ENCODE measurements around the gene RBM47. TPM values are rescaled to one million over a fixed set of nuclear protein-coding genes. Genes with fewer than 3 reads are reported as not detected.
"Not testable (repeated sequence)": the region's sequence is repeated elsewhere in the genome, so short reads cannot be mapped to it uniquely, and the experiment has no call there.

The RBM47 gene
- polyA plus RNA-seq, 6 donors from 2014 or later: 1.3 to 1.9 (median 1.4) TPM; not detected in 1

- H3K27ac Mint-ChIP-seq: peak overlapping the region in 2 of 6 donors; percentile 56 to 74
- ATAC-seq (ENCODE audit: low read depth in 2 of 2): no peak
- H3K4me3 Mint-ChIP-seq: peak overlapping the region in 1 of 8 donors; percentile 21
- no peaks in the 10 kb centered on the region for H3K36me3 Mint-ChIP-seq
- DNase-seq: no peak
- H3K4me1 Mint-ChIP-seq: no peaks in the 10 kb centered on the region
- no peaks in the 10 kb centered on the region for H3K9me3 Mint-ChIP-seq
- no peaks in the 10 kb centered on the region for H3K27me3 Mint-ChIP-seq
Measured at GRCh38 chr4:40399578-40399977, 230.1 kb downstream of the RBM47 start.

- Mint-ChIP-seq H3K27me3 (no peaks in the 10 kb centered on the region), H3K36me3 (no peaks in the 10 kb centered on the region), H3K4me1 (peaks cover 0 to 4% (median 0%) of the 10 kb centered on the region in 3 donors), H3K27ac (no peak overlapping the region), H3K9me3 (no peaks in the 10 kb centered on the region), H3K4me3 (no peak overlapping the region)
- ATAC-seq (ENCODE audit: low read depth in 2 of 2) (no peak), DNase-seq (no peak)
Measured at GRCh38 chr4:40395908-40396793, 233.5 kb downstream of the RBM47 start.

- DNase-seq (no peak), ATAC-seq (ENCODE audit: low read depth in 2 of 2) (no peak)
- Mint-ChIP-seq H3K27ac (no peak overlapping the region), H3K4me3 (no peak overlapping the region), H3K4me1 (peaks cover 0 to 4% (median 0%) of the 10 kb centered on the region in 3 donors), H3K27me3 (no peaks in the 10 kb centered on the region), H3K36me3 (no peaks in the 10 kb centered on the region), H3K9me3 (no peaks in the 10 kb centered on the region)
Measured at GRCh38 chr4:40395166-40395900, 234.3 kb downstream of the RBM47 start.

GRCh38 chr4:40394236-40394635, 235.4 kb downstream of the RBM47 start:
- ATAC-seq (ENCODE audit: low read depth in 2 of 2): no peak
- Mint-ChIP-seq H3K27me3 (no peaks in the 10 kb centered on the region), H3K36me3 (no peaks in the 10 kb centered on the region), H3K9me3 (no peaks in the 10 kb centered on the region), H3K4me3 (no peak overlapping the region), H3K27ac (no peak overlapping the region), H3K4me1 (peaks cover 0 to 4% (median 0%) of the 10 kb centered on the region in 3 donors)
- no peak for DNase-seq

DNA sequence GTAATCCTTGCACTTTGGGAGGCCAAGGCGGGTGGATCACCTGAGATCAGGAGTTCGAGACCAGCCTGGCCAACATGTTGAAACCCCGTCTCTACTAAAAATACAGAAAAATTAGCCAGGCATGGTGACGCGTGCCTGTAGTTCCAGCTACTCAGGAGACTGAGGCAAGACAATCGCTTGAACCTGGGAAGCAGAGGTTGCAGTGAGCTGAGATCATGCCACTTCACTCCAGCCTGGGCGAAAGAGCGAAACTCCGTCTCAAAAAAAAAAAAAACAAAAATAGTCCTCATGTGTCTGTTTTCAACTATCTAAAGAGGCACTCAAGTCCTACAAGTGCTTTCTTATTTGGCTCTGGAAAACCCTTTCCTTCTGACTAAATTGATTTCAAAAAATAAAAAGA, 237.4 kb downstream of the RBM47 start:
- H3K4me1 Mint-ChIP-seq; ATAC-seq (ENCODE audit: low read depth in 2 of 2); H3K27me3 Mint-ChIP-seq; H3K36me3 Mint-ChIP-seq; H3K4me3 Mint-ChIP-seq; H3K27ac Mint-ChIP-seq; H3K9me3 Mint-ChIP-seq; DNase-seq: not testable (repeated sequence)

GRCh38 chr4:40389986-40390385, 239.7 kb downstream of the RBM47 start:
- no peak for DNase-seq
- Mint-ChIP-seq H3K9me3 (no peaks in the 10 kb centered on the region), H3K36me3 (no peaks in the 10 kb centered on the region), H3K27ac (no peak overlapping the region), H3K4me1 (peaks cover 0 to 4% (median 0%) of the 10 kb centered on the region in 3 donors), H3K27me3 (no peaks in the 10 kb centered on the region), H3K4me3 (no peak overlapping the region)
- no peak for ATAC-seq (ENCODE audit: low read depth in 2 of 2)

GRCh38 chr4:40388239-40388638, 241.4 kb downstream of the RBM47 start:
- H3K9me3 Mint-ChIP-seq: no peaks in the 10 kb centered on the region
- H3K4me1 Mint-ChIP-seq: no peaks in the 10 kb centered on the region
- H3K36me3 Mint-ChIP-seq: no peaks in the 10 kb centered on the region
- H3K27me3 Mint-ChIP-seq: no peaks in the 10 kb centered on the region
- no peak overlapping the region for H3K4me3 Mint-ChIP-seq
- ATAC-seq (ENCODE audit: low read depth in 2 of 2) (no peak), DNase-seq (no peak)
- peak overlapping the region in 1 of 6 donors; percentile 92 for H3K27ac Mint-ChIP-seq

- Mint-ChIP-seq H3K4me1 (no peaks in the 10 kb centered on the region), H3K27ac (peak overlapping the region in 1 of 6 donors; percentile 8), H3K36me3 (no peaks in the 10 kb centered on the region), H3K27me3 (peaks cover 0 to 10% (median 0%) of the 10 kb centered on the region in 3 donors), H3K9me3 (no peaks in the 10 kb centered on the region), H3K4me3 (no peak overlapping the region)
- DNase-seq (no peak), ATAC-seq (ENCODE audit: low read depth in 2 of 2) (no peak)
Measured at GRCh38 chr4:40380647-40381046, 249.0 kb downstream of the RBM47 start.

DNA sequence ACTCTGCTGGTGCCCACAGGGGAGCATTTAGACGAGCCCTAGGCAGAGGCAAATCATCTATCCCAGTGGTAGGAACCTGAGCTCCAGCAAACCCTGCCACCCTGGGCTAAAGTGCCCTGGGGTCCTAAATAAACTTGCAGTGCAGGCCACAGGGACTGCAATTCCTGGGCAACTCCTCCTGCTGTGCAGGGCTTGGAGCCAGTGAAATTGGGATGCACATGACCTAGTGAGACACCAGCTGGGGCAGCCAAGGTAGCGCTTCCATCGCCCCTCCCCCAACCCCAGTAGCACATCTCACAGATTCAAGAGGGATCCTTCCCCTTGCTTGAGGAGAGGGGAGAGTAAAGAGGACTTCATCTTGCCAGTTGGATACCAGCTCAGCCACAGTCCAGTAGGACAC, 250.4 kb downstream of the RBM47 start:
- Mint-ChIP-seq H3K27me3 (peaks cover 0 to 10% (median 0%) of the 10 kb centered on the region in 3 donors), H3K9me3 (no peaks in the 10 kb centered on the region), H3K36me3 (no peaks in the 10 kb centered on the region), H3K4me3 (no peak overlapping the region), H3K4me1 (no peaks in the 10 kb centered on the region), H3K27ac (peak overlapping the region in 1 of 6 donors; percentile 42)
- DNase-seq (no peak), ATAC-seq (ENCODE audit: low read depth in 2 of 2) (no peak)

- no peaks in the 10 kb centered on the region for H3K36me3 Mint-ChIP-seq
- no peaks in the 10 kb centered on the region for H3K4me1 Mint-ChIP-seq
- peaks cover 0 to 10% (median 0%) of the 10 kb centered on the region in 3 donors for H3K27me3 Mint-ChIP-seq
- H3K27ac Mint-ChIP-seq: no peak overlapping the region
- ATAC-seq (ENCODE audit: low read depth in 2 of 2) (no peak), DNase-seq (no peak)
- H3K4me3 Mint-ChIP-seq: no peak overlapping the region
- no peaks in the 10 kb centered on the region for H3K9me3 Mint-ChIP-seq
Measured at GRCh38 chr4:40378619-40379018, 251.0 kb downstream of the RBM47 start.

DNA sequence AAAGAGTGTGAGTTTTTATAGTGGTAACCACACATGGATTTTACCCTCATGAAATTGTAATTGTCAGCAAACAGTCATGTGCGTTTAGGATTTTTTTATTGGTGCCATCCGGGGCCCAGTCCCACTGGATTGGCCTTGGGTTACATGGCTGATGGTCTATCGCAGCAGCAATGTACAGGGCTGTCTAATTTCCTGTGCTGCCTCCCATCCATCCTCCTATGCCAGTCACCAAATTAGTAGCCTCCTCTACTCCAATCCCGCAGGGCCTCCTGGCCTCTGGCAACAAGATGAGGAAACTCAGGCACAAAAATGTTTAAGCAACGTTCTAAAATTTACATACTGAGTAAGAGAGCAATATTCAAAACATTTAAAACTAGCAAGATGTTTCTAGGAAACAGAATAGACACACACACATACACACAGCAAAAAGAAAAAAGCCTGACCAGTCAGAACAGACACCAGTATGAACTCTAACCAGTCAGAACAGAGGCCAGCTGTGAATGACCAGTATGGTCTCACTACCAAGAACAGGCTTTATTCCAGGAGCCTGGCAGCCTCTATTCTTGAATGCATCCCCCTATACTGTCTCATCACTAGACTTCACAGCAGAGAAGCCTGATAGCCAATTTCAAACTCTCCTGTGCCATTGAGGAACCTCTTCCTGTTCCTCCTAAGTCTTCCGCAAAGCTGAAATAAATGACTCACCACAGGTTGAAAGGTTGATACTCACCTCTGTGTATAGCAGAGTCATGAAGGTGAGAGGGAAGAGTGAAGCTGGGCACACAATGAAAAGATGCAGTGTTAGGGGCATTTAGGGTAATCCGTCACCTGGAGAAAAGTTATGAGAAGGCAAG, 251.9 kb downstream of the RBM47 start:
- Mint-ChIP-seq H3K9me3 (no peaks in the 10 kb centered on the region), H3K27me3 (peaks cover 0 to 10% (median 0%) of the 10 kb centered on the region in 3 donors), H3K4me3 (no peak overlapping the region), H3K4me1 (no peaks in the 10 kb centered on the region), H3K27ac (peak overlapping the region in 1 of 6 donors; percentile 54), H3K36me3 (no peaks in the 10 kb centered on the region)
- ATAC-seq (ENCODE audit: low read depth in 2 of 2) (peak in 1 of 2 donors; percentile 12), DNase-seq (no peak)

DNA sequence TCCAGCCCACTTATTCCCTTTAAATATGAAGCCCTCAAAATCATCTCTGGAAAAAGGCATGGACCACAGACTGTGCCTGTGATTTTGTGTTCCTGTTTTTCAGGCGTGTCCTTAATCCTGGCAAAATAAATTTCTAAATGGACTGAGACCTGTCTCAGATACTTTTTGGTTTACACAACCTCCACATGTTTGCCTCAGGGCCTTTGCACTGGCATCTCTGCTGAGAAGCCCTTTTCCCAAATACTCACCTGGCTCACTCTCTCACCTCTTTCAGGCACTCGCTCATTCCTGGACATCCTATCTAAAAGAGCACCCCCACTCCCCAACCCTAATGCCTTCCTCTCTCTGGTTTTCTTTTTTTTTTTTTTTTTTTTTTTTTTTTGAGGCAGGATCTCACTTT, 254.0 kb downstream of the RBM47 start:
- no peak overlapping the region for H3K27ac Mint-ChIP-seq
- no peaks in the 10 kb centered on the region for H3K9me3 Mint-ChIP-seq
- H3K36me3 Mint-ChIP-seq: no peaks in the 10 kb centered on the region
- no peak overlapping the region for H3K4me3 Mint-ChIP-seq
- DNase-seq: no peak
- no peak for ATAC-seq (ENCODE audit: low read depth in 2 of 2)
- no peaks in the 10 kb centered on the region for H3K27me3 Mint-ChIP-seq
- no peaks in the 10 kb centered on the region for H3K4me1 Mint-ChIP-seq

DNA sequence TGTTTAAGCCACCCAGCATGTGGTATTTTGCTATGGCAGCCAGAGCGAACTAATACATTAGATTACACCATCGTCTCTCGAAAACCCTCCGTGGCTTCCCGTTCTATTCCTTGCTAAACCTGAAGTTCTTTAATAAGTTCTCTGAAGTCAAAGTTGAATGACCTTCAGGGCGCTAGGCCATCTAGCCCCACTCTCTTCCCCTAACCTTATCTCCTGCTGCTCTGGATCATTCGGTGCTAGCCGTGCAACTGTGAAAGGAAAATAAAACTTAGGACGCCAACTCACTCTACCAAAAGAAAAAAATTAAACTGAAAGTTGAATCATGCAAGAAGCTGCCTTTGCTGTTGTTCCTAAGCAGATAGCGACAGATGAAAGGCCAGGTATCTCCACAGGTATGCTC, 254.6 kb downstream of the RBM47 start:
- ATAC-seq (ENCODE audit: low read depth in 2 of 2) (no peak), DNase-seq (no peak)
- H3K9me3 Mint-ChIP-seq: no peaks in the 10 kb centered on the region
- H3K36me3 Mint-ChIP-seq: no peaks in the 10 kb centered on the region
- H3K4me3 Mint-ChIP-seq: no peak overlapping the region
- H3K27ac Mint-ChIP-seq: no peak overlapping the region
- no peaks in the 10 kb centered on the region for H3K27me3 Mint-ChIP-seq
- H3K4me1 Mint-ChIP-seq: no peaks in the 10 kb centered on the region

Data from naive B cell (primary cell).